D721Med (cell line): ENCODE results near the gene PDXDC1.
"Not testable (repeated sequence)": the region's sequence is repeated elsewhere in the genome, so short reads cannot be mapped to it uniquely, and the experiment has no call there.

Experiments used
- DNase-seq: peaks from one replicate; pipeline ENCODE4 v3.0.0; 2011; ENCODE audit warnings: low spot score; ENCODE audit not compliant: insufficient read length
- FAIRE-seq: peaks from 2 replicates; lab custom pipeline; 2011; peaks lifted over from hg19 to GRCh38; lab: Jason Lieb, UNC
- CTCF ChIP-seq: IDR thresholded peaks from 2 replicates; pipeline ENCODE4 v1.5.1; 2012; ENCODE audit warnings: mild to moderate bottlenecking, control low read depth; ENCODE audit not compliant: insufficient read depth; ENCODE audit errors: missing control alignments

Gene PDXDC1

DNA sequence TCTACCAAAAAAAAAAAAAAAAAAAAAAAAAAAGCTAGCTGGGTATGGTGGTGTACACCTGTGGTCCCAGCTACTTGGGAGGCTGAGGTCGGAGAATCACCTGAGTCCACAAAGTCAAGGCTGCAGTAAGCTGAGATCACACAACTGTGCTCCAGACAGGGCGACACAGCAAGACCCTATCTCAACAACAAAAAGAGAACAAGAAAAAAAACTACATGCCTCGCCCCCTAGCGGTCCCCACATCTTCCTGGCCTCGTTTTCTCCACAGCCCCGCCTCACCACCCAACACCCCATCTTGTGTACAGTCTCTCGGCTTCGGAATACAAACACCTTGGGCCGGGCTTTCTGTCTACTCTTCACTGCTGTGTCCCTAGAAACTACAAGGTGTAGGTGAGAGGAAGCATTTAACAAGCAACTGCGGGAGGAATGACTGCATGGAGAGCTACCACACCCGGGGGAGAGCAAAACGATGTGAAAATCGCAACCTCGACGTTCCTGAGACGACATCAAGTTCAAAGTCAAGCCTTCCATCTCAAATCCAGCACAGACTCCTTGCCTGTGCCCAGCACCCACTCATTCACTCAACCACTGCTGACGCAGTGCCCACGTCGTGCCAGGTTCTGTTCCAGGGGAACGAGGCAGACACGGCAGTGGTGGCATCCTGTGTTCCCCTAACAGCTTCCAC lies 72.0 kb downstream of the PDXDC1 start:
- TF ChIP-seq CTCF: no peak
- no peak for FAIRE-seq
- no peak for DNase-seq

DNA sequence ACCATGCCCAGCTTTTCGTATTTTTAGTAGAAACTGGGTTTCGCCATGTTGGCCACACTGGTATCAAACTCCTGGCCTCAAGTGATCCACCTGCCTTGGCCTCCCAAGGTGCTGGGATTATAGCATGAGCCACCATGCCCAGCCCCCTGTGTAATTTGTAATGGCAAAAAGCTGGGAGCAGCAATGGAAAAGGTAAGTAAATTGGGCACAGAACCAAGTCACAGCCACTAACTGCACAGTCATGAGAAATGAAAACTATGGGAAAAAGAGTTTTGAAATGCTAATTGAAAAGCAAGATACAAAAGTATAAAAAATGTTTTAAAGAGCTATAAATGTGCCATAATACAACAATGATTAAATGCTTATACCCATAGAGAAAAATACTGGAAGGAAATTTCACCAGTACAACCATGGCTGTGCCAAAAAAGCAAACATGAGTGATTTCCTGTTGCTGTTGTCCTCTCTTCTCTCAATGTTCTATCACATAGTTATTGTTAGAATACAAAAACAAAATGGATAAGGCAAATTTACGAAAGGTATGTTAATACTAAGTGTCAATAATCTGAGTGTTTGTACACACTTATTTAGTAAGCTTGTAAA lies 74.9 kb downstream of the PDXDC1 start:
- no peak for DNase-seq
- FAIRE-seq: no peak
- TF ChIP-seq CTCF: no peak

- not testable (repeated sequence) for FAIRE-seq, DNase-seq
These were observed 75.6 kb downstream of the PDXDC1 start for GRCh38 chr16:15050440-15050839.

GRCh38 chr16:15051387-15051951 lies 76.6 kb downstream of the PDXDC1 start:
- FAIRE-seq (no peak), DNase-seq (no peak)
- TF ChIP-seq CTCF: no peak

DNA sequence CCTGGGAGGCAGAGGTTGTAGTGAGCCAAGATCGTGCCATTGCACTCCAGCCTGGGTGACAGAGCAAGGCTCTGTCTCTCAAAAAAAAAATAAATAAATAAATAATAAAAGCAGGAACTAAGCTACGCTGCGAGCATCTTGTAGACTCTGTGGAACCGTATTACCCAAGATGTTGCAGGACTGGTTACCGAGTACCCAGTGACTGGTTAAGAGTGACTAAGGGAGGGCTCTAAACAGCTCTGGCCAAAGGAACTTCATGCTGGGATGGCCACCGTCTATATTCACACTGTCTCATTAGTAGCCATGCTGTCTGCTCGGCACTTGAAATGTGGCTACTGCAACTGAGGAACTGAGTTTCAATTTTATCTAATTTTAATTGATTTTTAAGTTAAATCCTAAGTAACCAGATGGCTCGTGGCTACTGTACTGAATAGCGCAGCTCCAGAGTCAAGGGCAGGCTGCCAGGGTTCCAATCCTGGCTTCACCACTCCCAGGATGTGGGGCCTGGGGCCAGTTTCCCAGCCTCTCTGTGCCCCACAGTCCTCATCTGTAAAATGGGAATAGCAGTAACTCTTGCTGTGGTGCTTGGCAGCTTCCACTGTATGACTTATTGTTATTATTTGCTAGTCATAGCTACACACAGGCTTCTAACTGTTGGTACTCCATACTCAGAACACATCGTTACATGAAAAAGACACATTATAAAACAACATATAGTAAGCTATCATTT lies 78.1 kb downstream of the PDXDC1 start:
- TF ChIP-seq CTCF: no peak
- FAIRE-seq (no peak), DNase-seq (no peak)

DNA sequence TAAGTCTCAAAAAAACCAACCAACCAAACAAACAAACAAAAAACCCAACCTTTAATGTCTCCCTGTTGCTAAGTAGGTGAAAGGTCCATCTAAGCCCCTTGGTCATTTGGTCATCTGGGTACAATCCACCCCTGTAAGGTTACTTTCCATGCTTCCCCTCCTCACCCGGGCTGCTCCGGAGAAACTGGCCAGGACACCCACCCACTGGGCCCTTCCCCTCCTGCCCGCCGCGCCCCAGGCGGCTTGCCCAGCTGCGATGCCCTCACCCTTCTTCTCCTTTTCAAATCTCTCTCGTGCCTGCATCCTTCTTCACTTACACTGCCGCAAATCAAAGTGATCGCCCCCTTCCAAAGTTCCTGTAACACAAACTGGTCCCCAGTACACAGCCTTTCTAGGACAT lies 79.1 kb downstream of the PDXDC1 start:
- FAIRE-seq: no peak
- no peak for TF ChIP-seq CTCF
- DNase-seq: no peak

GRCh38 chr16:15054357-15055140 lies 79.7 kb downstream of the PDXDC1 start:
- DNase-seq (no peak), FAIRE-seq (no peak)
- no peak for TF ChIP-seq CTCF
